ENCODE data around the gene PPP1R14C. TPM values are rescaled to one million over a fixed set of nuclear protein-coding genes. Genes with fewer than 3 reads are reported as not detected.

PPP1R14C gene
- polyA plus RNA-seq, 1 donor from 2014 or later: 14.0 TPM

DNA sequence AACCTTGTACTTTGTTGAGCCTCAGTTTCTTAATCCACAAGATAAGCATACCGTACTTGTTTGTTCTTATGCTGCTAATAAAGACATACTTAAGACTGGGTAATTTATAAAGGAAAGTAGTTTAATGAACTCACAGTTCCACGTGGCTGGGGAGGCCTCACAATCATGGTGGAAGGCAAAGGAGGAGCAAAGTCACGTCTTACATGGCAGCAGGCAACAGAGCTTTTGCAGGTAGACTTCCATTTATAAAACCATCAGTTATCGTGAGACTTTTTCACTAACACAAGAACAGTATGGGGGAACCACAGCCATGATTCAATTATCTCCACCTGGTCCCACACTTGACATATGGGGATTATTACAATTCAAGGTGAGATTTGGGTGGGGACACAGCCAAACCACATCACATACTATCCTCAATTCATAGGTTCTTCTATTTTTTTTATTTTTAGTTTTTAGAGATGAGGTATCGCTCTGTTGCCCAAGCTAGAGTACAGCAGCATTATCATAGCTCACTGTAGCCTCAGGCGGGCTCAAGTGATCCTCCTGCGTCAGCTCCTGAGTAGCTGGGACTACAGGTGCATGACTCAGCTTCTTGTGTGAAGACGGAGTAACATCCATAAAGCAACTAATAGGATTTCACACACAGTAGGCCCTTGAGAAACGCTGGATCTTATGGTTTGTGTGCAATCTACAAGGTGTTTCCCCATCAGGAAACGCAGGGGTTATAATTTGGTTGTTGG, 149.3 kb downstream of the PPP1R14C start:
- H3K9me3 ChIP-seq (ENCODE audit: low read length): no peaks in the 10 kb centered on the region
- H4K20me1 ChIP-seq (ENCODE audit: insufficient read depth): no peaks in the 10 kb centered on the region
- no peaks in the 10 kb centered on the region for H3K79me2 ChIP-seq (replicated peaks; ENCODE audit: insufficient read depth, low read length)
- H3K9ac ChIP-seq (ENCODE audit: low read length): no peak overlapping the region
- no peak overlapping the region for H3K4me3 ChIP-seq (ENCODE audit: low read length)
- H3F3A ChIP-seq (ENCODE audit: insufficient read depth, low read length, poor library complexity, severe bottlenecking): no peaks in the 10 kb centered on the region
- no peaks in the 10 kb centered on the region for H3K27me3 ChIP-seq (ENCODE audit: insufficient read depth, low read depth, low read length)
- no peak overlapping the region for H3K4me2 ChIP-seq (ENCODE audit: low read length)
- TF ChIP-seq MXI1 (conservative IDR thresholded peaks at IDR 0.05; ENCODE audit: poor library complexity, severe bottlenecking) (no peak), EP300 (conservative IDR thresholded peaks at IDR 0.05; ENCODE audit: poor library complexity, severe bottlenecking) (no peak), POLR2AphosphoS5 (IDR thresholded peaks at IDR 0.05) (no peak), SMC3 (conservative IDR thresholded peaks at IDR 0.05; ENCODE audit: poor library complexity) (no peak), RAD21 (conservative IDR thresholded peaks at IDR 0.05) (no peak), EZH2 (IDR thresholded peaks at IDR 0.05; ENCODE audit: borderline replicate concordance, insufficient read depth, low read length, poor library complexity, severe bottlenecking) (no peak), TAF1 (IDR thresholded peaks at IDR 0.05; ENCODE audit: low read depth) (no peak)
- TF ChIP-seq, protein P1, sequence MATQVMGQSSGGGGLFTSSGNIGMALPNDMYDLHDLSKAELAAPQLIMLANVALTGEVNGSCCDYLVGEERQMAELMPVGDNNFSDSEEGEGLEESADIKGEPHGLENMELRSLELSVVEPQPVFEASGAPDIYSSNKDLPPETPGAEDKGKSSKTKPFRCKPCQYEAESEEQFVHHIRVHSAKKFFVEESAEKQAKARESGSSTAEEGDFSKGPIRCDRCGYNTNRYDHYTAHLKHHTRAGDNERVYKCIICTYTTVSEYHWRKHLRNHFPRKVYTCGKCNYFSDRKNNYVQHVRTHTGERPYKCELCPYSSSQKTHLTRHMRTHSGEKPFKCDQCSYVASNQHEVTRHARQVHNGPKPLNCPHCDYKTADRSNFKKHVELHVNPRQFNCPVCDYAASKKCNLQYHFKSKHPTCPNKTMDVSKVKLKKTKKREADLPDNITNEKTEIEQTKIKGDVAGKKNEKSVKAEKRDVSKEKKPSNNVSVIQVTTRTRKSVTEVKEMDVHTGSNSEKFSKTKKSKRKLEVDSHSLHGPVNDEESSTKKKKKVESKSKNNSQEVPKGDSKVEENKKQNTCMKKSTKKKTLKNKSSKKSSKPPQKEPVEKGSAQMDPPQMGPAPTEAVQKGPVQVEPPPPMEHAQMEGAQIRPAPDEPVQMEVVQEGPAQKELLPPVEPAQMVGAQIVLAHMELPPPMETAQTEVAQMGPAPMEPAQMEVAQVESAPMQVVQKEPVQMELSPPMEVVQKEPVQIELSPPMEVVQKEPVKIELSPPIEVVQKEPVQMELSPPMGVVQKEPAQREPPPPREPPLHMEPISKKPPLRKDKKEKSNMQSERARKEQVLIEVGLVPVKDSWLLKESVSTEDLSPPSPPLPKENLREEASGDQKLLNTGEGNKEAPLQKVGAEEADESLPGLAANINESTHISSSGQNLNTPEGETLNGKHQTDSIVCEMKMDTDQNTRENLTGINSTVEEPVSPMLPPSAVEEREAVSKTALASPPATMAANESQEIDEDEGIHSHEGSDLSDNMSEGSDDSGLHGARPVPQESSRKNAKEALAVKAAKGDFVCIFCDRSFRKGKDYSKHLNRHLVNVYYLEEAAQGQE (IDR thresholded peaks at IDR 0.05; ENCODE audit: borderline replicate concordance): no peak
- TF ChIP-seq, protein P2, sequence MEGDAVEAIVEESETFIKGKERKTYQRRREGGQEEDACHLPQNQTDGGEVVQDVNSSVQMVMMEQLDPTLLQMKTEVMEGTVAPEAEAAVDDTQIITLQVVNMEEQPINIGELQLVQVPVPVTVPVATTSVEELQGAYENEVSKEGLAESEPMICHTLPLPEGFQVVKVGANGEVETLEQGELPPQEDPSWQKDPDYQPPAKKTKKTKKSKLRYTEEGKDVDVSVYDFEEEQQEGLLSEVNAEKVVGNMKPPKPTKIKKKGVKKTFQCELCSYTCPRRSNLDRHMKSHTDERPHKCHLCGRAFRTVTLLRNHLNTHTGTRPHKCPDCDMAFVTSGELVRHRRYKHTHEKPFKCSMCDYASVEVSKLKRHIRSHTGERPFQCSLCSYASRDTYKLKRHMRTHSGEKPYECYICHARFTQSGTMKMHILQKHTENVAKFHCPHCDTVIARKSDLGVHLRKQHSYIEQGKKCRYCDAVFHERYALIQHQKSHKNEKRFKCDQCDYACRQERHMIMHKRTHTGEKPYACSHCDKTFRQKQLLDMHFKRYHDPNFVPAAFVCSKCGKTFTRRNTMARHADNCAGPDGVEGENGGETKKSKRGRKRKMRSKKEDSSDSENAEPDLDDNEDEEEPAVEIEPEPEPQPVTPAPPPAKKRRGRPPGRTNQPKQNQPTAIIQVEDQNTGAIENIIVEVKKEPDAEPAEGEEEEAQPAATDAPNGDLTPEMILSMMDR (IDR thresholded peaks at IDR 0.05; ENCODE audit: poor library complexity, severe bottlenecking): no peak
- H3K9me2 ChIP-seq (ENCODE audit: insufficient read depth, low read length): no peaks in the 10 kb centered on the region
- H2AFZ ChIP-seq (ENCODE audit: low read depth, low read length): no peak overlapping the region
- no peak overlapping the region for H3K27ac ChIP-seq (ENCODE audit: low read length)
- H3K36me3 ChIP-seq (ENCODE audit: insufficient read depth, low read length): no peaks in the 10 kb centered on the region

DNA sequence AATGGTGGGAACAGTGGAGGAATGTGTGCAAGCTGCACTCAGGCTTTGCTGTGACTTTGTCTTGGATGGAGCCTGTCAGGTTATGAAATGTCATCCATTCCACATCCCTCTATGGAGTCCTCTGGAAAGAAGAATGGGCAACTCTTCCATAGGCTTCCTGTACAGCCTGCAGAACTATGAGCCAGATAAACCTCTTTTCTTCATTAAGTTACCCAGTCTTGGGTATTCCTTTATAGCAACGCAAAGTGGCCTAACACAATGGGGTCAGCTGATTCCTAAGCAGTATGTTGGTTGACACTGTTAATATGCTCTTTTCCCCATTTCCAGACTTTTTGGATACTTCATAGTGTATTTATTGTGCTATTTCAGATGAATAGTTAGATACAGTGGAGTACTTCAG, 150.2 kb downstream of the PPP1R14C start:
- TF ChIP-seq, protein P1 (IDR thresholded peaks at IDR 0.05; ENCODE audit: borderline replicate concordance): no peak
- TF ChIP-seq SMC3 (conservative IDR thresholded peaks at IDR 0.05; ENCODE audit: poor library complexity): no peak
- TF ChIP-seq EZH2 (IDR thresholded peaks at IDR 0.05; ENCODE audit: borderline replicate concordance, insufficient read depth, low read length, poor library complexity, severe bottlenecking): no peak
- no peak for TF ChIP-seq POLR2AphosphoS5 (IDR thresholded peaks at IDR 0.05)
- no peak for TF ChIP-seq RAD21 (conservative IDR thresholded peaks at IDR 0.05)
- TF ChIP-seq MXI1 (conservative IDR thresholded peaks at IDR 0.05; ENCODE audit: poor library complexity, severe bottlenecking): no peak
- TF ChIP-seq, protein P2 (IDR thresholded peaks at IDR 0.05; ENCODE audit: poor library complexity, severe bottlenecking): no peak
- Histone ChIP-seq H3K36me3 (ENCODE audit: insufficient read depth, low read length) (no peaks in the 10 kb centered on the region), H3K4me3 (ENCODE audit: low read length) (no peak overlapping the region), H3K27me3 (ENCODE audit: insufficient read depth, low read depth, low read length) (no peaks in the 10 kb centered on the region), H3K9me2 (ENCODE audit: insufficient read depth, low read length) (no peaks in the 10 kb centered on the region), H3K9ac (ENCODE audit: low read length) (no peak overlapping the region), H3K9me3 (ENCODE audit: low read length) (no peaks in the 10 kb centered on the region), H3K4me2 (ENCODE audit: low read length) (no peak overlapping the region), H4K20me1 (ENCODE audit: insufficient read depth) (no peaks in the 10 kb centered on the region), H3K79me2 (replicated peaks; ENCODE audit: insufficient read depth, low read length) (no peaks in the 10 kb centered on the region), H3K27ac (ENCODE audit: low read length) (no peak overlapping the region), H2AFZ (ENCODE audit: low read depth, low read length) (no peak overlapping the region), H3F3A (ENCODE audit: insufficient read depth, low read length, poor library complexity, severe bottlenecking) (no peaks in the 10 kb centered on the region)

All from neural cell (in vitro differentiated cells).